Midbrain (tissue), 1 donor: Measurements from ENCODE around the gene PCDHGA12.
"Not testable (repeated sequence)": the region's sequence is repeated elsewhere in the genome, so short reads cannot be mapped to it uniquely, and the experiment has no call there.

Experiments used
- DNase-seq: peaks from one replicate; lab custom pipeline; 2025; lab: John Stamatoyannopoulos, UW

The PCDHGA12 gene

GRCh38 chr5:141430332-141431113, at the start of gene PCDHGA12:
TSS of gene PCDHGA12 (plus strand) at chr5:141430507. CDS start at chr5:141430760, 253 bp downstream.
- DNase-seq, result peak; percentile 7

- no peak for DNase-seq
Measured at GRCh38 chr5:141382469-141383294, 47.6 kb upstream of the PCDHGA12 start, which contains the start of gene PCDHGA7. TSS of gene PCDHGA7 (plus strand) at chr5:141382742. CDS start at chr5:141382900, 158 bp downstream.

- DNase-seq, result no peak
Measured at GRCh38 chr5:141383345-141383744, 47.0 kb upstream of the PCDHGA12 start.

- no peak for DNase-seq
Measured at GRCh38 chr5:141384471-141385267, 45.6 kb upstream of the PCDHGA12 start.

GRCh38 chr5:141387557-141388311, 42.6 kb upstream of the PCDHGA12 start, which contains the start of gene PCDHGB4:
TSS of gene PCDHGB4 (plus strand) at chr5:141387698. CDS start at chr5:141387885, 187 bp downstream.
- DNase-seq, result not testable (repeated sequence)

GRCh38 chr5:141388661-141389060, 41.6 kb upstream of the PCDHGA12 start:
- DNase-seq, result no peak

- DNase-seq, result no peak
Measured at GRCh38 chr5:141389153-141390042, 40.9 kb upstream of the PCDHGA12 start.

GRCh38 chr5:141392429-141393198, 37.7 kb upstream of the PCDHGA12 start, which contains the start of gene PCDHGA8:
TSS of gene PCDHGA8 (plus strand) at chr5:141392633. CDS start at chr5:141392814, 181 bp downstream.
- no peak for DNase-seq

GRCh38 chr5:141393267-141393666, 37.0 kb upstream of the PCDHGA12 start:
- no peak for DNase-seq

GRCh38 chr5:141394401-141395187, 35.7 kb upstream of the PCDHGA12 start:
- DNase-seq, result not testable (repeated sequence)

- DNase-seq, result not testable (repeated sequence)
Measured at GRCh38 chr5:141397756-141398551, 32.4 kb upstream of the PCDHGA12 start, which contains the start of gene PCDHGB5. TSS of gene PCDHGB5 (plus strand) at chr5:141397947. CDS start at chr5:141398128, 181 bp downstream.

- no peak for DNase-seq
Measured at GRCh38 chr5:141398608-141399007, 31.7 kb upstream of the PCDHGA12 start.

- DNase-seq, result no peak
Measured at GRCh38 chr5:141399555-141400258, 30.6 kb upstream of the PCDHGA12 start.

GRCh38 chr5:141402553-141403243, 27.6 kb upstream of the PCDHGA12 start, which contains the start of gene PCDHGA9:
TSS of gene PCDHGA9 (plus strand) at chr5:141402778. CDS start at chr5:141402953, 175 bp downstream.
- DNase-seq, result no peak

GRCh38 chr5:141403387-141403786, 26.9 kb upstream of the PCDHGA12 start:
- no peak for DNase-seq
